Measurements from ENCODE around the gene C18orf32.
"Not testable (repeated sequence)": the region's sequence is repeated elsewhere in the genome, so short reads cannot be mapped to it uniquely, and the experiment has no call there.

The C18orf32 gene

GRCh38 chr18:49486953-49487710 is at the start of gene C18orf32:
TSS of gene C18orf32 (minus strand) at chr18:49487234. CDS start at chr18:49483748, 3,486 bp downstream.
- FAIRE-seq: peak; percentile 22

- FAIRE-seq: no peak
Measured at GRCh38 chr18:49534846-49535601, 48.0 kb upstream of the C18orf32 start.

- FAIRE-seq: no peak
Measured at GRCh38 chr18:49531678-49532153, 44.7 kb upstream of the C18orf32 start.

DNA sequence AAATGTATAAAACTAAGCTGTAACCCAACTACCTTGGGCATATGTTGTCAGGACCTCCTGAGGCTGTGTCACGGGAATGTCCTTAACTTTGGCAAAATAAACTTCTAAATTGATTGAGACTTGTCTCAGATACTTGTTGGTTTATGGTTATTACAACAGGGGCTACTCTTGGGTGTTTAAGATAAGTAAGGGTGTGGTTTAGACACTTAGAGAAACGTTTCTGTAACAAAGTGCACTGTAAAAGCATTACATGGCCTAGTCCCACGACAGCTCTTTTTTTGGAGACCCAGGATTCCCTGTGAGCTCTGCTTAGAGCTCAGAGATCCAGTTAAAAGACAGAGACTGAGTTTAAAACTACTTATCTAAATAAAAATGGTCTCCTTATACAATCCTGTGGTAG is 42.6 kb upstream of the C18orf32 start:
- no peak for FAIRE-seq

- no peak for FAIRE-seq
Measured at GRCh38 chr18:49527631-49528327, 40.7 kb upstream of the C18orf32 start.

DNA sequence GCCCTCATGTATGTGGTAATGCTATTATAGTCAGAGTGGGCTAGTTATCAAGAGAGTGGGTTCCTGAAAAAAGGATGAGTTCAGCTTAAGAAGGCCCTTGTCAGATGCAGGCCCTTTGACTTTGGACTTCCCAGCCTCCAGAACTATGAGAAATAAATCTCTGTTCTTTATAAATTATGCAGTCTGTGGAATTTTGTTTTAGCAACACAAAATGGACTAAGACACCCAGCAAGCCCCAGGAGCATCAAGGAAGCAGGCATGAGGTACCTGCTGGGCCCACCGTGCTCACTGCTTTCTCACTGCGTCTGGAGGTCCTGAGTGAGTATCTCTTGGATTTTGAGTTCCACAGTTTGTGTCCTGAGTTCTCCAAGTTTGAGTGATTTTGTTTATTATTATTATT is 38.9 kb upstream of the C18orf32 start:
- FAIRE-seq: no peak

DNA sequence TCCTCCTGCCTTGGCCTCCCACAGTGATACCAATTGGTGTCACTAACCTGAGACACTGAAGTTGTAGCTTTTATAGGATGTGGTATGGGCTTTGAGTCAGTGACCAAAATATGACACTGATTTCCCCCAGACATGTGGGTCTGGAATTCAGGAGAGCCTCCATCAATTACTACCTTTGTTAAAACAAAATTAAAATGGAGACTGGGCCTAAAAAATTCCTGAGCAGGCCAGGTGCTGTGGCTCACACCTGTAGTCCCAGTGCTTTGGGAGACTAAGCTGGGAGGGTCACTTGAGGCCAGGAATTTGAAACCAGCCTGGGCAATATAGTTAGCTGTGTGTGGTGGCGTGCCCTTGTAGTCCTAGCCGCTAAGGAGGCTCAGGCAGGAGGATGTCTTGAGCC is 37.9 kb upstream of the C18orf32 start:
- no peak for FAIRE-seq

- no peak for FAIRE-seq
Measured at GRCh38 chr18:49524349-49524748, 37.3 kb upstream of the C18orf32 start.

GRCh38 chr18:49523580-49524093 is 36.6 kb upstream of the C18orf32 start:
- not testable (repeated sequence) for FAIRE-seq

DNA sequence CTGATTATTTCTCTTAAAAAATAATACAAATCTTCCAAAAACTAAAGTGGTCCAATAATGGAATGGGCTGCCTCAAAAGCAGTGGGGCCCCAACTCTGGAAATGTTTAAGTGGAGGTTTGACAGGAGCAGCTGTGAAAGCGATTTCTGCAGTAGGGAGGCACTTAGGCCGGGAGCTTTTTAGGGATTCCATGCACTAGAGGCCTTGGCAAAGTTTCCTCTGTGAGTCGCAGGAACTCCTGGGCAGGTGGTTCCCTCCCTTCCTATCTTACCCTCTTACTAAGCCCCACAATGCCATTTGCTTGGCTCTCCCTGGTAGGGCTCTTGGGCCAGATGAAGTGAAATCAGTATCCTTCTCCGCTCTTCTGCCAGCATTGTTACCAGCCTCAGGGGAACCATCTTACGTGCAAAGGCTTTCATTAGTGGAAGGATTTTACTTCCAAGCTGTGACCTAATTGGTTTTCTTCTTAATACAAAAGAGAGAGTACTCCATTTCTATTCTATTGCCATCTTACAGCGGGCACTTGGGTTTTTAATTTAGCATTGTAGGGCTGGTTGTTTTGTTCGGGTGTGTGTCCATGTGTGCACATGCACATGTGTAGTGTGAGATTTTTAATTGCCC is 34.3 kb upstream of the C18orf32 start:
- no peak for FAIRE-seq

DNA sequence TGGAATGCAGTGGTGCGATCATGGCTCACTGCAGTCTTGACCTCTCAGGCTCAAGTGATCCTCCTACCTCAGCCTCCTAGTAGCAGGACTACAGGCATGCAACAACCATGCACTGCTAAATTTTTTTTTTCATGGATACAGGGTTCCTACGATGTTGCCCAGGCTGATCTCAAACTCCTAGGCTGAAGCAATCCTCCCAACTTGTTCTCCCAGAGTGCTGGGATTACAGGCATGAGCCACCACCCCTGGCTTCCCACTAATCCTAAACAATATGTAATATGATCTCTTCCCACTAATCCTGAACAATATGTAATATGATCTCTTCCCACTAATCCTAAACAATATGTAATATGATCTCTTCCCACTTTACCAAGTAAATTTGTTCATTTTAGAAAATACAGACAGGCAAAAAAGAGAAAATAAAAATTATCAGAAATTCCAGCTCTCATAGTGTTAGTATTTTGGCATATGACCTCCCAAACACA is 33.7 kb upstream of the C18orf32 start:
- no peak for FAIRE-seq

DNA sequence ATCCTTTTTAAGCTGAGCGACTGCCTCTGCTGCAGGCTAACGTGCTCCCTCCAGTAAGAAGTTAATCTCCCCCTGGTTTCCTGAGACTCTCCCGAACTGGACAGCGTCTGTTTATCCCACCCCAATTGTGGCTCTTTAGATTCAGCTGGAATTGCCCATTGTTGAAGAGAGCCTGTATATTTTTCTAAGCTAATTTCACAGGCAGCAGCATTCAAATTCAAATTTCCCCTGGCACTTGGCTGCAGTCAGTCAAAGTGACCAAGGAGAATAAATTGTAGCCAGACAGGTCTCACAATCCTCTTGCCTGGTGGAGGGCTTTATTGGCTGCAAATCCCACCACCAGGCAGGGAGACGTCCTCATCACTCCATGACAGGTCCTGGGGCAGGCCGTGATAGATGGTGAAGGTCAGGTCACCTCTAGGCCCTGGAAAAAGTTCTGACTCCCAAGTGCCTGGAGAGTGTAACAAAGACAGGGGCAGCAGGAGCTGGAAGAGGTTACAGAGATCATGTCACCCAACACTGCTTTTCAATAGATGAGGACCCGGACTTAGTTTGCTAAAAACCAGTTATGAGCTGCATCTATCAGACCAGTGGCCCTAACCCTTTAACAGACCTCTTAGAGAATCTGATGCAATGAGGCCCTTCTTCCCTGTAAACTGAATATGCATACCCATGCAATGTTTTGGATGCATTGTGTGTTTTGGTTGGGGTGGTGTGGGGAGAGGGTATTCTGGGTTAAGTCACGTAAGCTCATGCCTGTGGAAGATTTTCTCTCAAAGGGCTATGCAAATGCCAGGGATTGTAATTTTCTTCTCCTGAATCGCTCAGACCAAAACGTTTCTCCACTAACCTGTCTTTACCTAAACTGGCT is 32.3 kb upstream of the C18orf32 start:
- no peak for FAIRE-seq

- no peak for FAIRE-seq
Measured at GRCh38 chr18:49517483-49517882, 30.4 kb upstream of the C18orf32 start.

DNA sequence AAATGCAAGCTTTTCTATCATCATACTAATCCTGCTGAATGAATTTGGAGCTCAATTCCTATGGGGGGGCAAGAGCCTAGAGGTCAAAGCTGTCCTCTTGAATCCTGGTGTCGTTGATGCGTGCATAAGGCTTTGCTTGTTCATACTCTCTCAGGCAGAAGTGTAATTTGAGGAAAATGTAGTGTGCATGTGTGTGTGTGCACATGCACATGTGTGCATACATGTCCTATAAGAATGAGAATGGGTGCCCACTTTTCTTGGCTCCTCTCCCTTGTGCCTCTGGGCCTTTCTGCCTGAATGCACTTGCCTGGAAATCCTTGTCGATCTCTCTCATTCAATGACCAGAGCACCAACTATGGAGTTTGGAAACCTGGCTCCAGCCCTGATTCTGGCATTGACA is 28.5 kb upstream of the C18orf32 start:
- FAIRE-seq: no peak

DNA sequence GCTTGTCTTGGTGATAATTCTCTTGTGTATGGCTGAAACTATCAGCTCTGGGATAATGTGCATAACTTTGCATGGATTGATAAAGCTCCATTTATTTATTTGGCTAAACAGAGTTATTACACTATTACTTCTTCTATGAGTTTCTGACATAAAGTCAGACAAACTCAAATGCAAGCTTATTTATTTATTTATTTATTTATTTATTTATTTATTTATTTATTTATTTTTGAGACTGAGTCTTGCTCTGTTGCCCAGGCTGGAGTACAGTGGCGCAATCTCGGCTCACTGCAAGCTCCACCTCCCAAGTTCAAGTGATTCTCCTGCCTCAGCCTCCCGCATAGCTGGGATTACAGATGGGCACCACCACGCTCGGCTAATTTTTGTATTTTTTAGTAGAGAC is 28.0 kb upstream of the C18orf32 start:
- not testable (repeated sequence) for FAIRE-seq

GRCh38 chr18:49514577-49514976 is 27.5 kb upstream of the C18orf32 start:
- no peak for FAIRE-seq

GRCh38 chr18:49512876-49513275 is 25.8 kb upstream of the C18orf32 start:
- FAIRE-seq: not testable (repeated sequence)

DNA sequence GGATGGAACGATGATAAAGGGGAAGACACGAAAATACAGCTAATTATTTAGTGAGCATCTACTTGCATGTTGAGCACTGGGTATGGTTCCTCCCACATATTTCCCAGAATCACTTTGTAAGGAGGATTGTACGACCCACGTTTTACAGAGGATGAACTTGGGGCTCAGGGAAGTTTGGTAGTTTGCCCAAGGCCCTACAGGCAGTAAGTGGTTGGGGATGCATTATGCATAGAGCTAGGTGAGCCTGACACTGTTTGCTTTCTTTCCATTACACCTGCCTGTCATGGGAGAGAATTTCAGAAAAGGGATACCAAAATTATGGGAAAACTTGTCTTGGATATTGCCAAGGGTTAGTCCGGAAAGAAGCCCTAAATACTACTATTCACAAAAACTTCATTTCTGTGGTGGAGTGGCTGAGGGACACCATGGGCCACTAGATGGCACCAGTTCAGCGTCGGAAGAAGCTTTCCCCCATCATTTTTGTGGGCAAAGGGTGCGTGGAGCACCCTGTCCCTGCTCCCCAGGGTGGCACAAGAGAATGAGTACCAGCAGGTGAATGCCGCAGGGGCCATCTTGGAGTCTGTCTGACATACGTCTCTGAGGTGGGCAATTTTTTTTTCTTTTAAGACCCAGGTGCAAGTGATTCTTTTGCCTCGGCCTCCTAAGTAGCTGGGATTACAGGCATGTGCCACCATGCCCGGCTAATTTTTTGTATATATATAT is 23.5 kb upstream of the C18orf32 start:
- no peak for FAIRE-seq

GRCh38 chr18:49506438-49506837 is 19.4 kb upstream of the C18orf32 start:
- FAIRE-seq: not testable (repeated sequence)

DNA sequence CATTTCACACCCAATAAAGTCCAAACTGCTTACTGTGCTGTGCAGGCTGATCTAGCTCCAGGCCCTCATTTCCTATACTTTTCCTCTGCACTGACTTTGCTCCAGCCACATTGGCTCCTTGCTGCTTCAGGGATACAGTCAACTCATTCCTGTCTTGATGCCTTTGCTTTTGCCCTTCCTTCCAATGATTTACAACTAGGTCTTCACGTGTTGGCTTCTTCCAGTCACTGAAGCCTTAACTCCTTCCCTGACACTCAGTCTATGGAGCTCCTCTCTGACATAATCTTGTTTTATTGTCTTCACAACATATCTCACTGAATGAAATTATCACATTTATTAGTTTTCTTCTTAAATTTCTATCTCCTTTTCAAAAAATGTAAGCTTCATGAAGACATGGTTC is 16.9 kb upstream of the C18orf32 start:
- FAIRE-seq: no peak
